Stimulated activated CD4-positive, alpha-beta T cell treated with anti-CD3 and anti-CD28 coated beads, Interleukin-4, amount 100 ng/mL, for 4 hours (primary cell): ENCODE data around the gene CNOT3.

Source experiments
- DNase-seq, 2 experiments: peaks; one replicate each; pipeline ENCODE4 v3.0.0-alpha.2; 2020

Gene CNOT3

DNA sequence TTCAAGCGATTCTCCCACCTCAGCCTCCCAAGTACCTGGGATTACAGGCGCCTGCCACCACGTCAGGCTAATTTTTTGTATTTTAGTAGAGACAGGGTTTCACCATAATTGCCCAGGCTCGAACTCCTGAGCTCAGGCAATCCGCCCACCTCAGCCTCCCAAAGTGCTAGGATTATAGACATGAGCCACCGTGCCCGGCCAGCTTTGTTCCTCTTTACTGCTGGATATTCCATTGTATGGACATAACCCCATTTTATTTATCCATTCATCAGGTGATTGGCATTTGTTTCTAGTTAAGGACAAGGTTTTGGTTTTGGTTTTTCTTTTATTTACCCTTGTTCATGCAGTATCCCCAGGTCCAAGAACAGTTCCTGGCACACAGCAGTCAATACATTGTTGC is 59.0 kb downstream of the CNOT3 start:
- no peak for DNase-seq

DNA sequence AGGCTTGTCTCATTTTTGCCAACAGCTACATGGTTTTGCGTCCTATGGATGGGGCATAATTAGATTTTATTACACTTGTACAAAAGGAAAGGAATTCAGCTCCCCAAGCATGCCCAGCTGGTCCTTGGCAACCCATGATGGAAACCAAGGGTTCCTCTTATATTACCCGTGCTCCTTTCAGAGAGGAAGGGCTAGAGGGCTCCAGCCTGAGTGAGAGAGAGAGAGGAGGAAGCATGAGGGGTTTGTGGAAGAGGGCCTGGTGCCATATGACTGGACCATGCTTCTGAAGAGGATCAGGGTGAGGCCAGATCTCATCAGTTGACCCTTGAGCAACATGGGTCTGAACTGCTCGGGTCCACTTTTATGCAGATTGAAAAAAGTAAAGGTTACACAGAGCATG is 59.6 kb downstream of the CNOT3 start:
- no peak for DNase-seq

GRCh38 chr19:54199401-54199800 is 61.8 kb downstream of the CNOT3 start:
- DNase-seq, result no peak

DNA sequence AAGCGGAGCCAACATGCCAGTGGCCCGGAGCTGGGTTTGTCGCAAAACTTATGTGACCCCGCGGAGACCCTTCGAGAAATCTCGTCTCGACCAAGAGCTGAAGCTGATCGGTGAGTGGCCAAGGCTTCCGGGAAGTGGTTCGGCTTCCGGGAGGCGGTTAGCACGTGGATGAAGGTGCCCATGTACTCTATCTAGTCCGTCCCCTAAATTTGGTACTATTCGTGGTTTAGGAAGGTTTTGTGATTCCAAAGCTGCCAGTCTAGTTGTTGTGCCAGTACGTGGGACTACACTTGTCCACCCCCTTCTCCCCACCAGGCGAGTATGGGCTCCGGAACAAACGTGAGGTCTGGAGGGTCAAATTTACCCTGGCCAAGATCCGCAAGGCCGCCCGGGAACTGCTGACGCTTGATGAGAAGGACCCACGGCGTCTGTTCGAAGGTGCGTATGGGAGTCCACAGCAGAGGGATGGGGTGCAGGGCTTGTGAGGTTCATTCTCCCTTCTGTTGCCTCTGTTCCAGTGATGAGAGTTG is 63.7 kb downstream of the CNOT3 start:
- no peak for DNase-seq

DNA sequence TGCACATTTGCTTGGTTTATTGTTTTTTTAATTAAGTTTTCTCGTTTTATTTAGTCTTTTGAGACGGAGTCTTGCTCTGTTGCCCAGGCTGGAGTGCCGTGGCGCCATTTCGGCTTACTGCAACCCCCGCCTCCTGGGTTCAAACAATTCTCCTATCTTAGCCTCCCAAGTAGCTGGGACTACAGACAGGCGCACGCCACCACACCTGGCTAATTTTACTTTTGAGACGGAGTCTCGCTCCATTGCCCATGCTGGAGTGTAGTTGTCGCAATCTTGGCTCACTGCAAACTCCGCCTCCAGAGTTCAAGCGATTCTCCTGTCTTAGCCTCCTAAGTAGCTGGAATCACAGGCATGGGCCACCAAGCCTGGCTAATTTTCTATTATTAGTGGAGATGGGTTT is 64.4 kb downstream of the CNOT3 start:
- DNase-seq, result no peak

DNA sequence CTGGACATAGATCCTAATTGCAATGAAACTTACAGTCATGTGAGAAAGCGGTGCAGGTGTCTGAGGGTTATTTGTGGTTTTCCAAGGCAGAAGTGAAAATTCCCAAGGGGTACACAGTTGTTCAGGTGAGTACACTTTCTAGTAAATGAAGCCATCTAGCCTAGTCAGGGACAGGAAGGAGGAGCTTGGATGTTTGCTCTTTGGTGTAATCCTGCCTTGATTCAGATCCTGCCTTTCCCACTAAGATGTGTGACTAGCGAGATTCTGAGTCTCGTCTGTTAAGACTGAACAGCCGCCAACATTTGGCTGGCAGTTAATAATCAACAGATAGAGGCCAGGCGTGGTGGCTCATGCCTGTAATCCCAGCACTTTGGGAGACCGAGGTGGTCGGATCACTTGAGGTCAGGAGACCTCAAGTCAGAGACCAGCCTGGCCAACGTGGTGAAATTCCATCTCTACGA is 65.6 kb downstream of the CNOT3 start:
- no peak for DNase-seq

DNA sequence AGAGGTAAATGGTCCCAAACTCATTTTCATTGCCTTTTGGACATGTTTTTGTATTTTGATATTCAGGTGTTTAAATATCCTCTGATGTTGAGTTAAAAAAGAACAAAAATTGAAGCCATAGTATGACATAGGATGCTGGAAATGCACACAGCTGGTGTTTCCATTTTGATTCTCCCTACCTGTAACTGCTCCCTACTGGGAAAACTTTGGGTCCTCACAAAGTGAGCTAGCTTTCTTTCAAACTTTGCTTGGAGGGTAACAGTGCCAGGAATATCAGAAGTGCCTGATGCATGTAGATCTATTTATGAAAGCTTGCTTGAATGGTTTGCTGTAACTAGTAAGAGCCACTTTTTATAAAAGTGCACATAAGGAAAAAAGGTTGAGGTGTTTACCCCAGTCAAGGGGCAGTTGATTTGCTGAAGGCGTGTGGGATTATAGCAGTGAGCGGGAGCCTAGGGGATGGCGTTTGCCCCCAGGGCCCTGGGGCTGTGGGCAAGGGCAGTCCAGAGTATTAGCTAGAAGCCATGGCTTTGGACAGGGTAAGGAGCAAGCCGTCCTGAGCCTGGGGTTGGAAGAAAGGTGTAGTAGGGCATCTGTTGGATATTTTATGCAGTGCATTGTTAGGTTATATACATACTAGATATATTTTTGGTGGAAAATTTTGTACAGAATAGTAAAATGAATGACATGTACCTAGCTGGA is 67.4 kb downstream of the CNOT3 start:
- no peak for DNase-seq
